Measurements from ENCODE around the gene ATP1B3. TPM values are rescaled to one million over a fixed set of nuclear protein-coding genes. Genes with fewer than 3 reads are reported as not detected.
A peak's percentile ranks its signal among the peaks of the same experiment; 100 is the strongest.

ATP1B3 gene
- total and polyA plus RNA-seq, 9 of the 15 experiments (the other 6 are each of a cell fraction or from before 2014, with no cell fraction given), result 48.3 to 202 (median 123) TPM

- TF ChIP-seq ELF2 (CRISPR knock-in tag; IDR thresholded peaks at IDR 0.05) (no peak), SMARCC2 (IDR thresholded peaks at IDR 0.05; ENCODE audit: low read depth) (peak; percentile 87), CREB3 (tag; conservative IDR thresholded peaks at IDR 0.05; ENCODE audit: low read depth) (peak; percentile 36; the same call in 1 of the 2 replicates), ZBTB2 (IDR thresholded peaks at IDR 0.05) (peak; percentile 81; the same call in 1 of the 2 replicates), CBX8 (IDR thresholded peaks at IDR 0.05; ENCODE audit: borderline replicate concordance, extremely low read depth, low read depth, low read length, poor library complexity, severe bottlenecking) (no peak), USF1 (CRISPR knock-in tag; IDR thresholded peaks at IDR 0.05) (peak; percentile 14; the same call in 1 of the 2 replicates), NELFE (IDR thresholded peaks at IDR 0.05; ENCODE audit: insufficient read depth, insufficient read length) (no peak), NCOR1 (IDR thresholded peaks at IDR 0.05) (peak; percentile 99), CBFA2T2 (conservative IDR thresholded peaks at IDR 0.05) (peak; percentile 99), RBBP5 (IDR thresholded peaks at IDR 0.05; ENCODE audit: borderline replicate concordance, insufficient read depth, low read length, poor library complexity, severe bottlenecking) (peak; percentile 54), ELK1 (CRISPR knock-in tag; IDR thresholded peaks at IDR 0.05) (no peak), ZNF592 (IDR thresholded peaks at IDR 0.05) (peak; percentile 78; the same call in 1 of the 2 replicates), LCOR (CRISPR knock-in tag; IDR thresholded peaks at IDR 0.05) (peak; percentile 78; the same call in 1 of the 2 replicates), ZNF395 (CRISPR knock-in tag; IDR thresholded peaks at IDR 0.05) (peak; percentile 87)
These were observed 27.2 kb upstream of the ATP1B3 start (continued) for GRCh38 chr3:141849056-141849815.
